ENCODE data around the gene CUX1. TPM values are rescaled to one million over a fixed set of nuclear protein-coding genes. Genes with fewer than 3 reads are reported as not detected.
A peak's percentile ranks its signal among the peaks of the same experiment; 100 is the strongest.
"Not testable (repeated sequence)": the region's sequence is repeated elsewhere in the genome, so short reads cannot be mapped to it uniquely, and the experiment has no call there.

Gene CUX1
- total RNA-seq, 1 donor, result 46.2 TPM

- no peak for DNase-seq (ENCODE audit: low read depth)
- TF ChIP-seq, protein P1, sequence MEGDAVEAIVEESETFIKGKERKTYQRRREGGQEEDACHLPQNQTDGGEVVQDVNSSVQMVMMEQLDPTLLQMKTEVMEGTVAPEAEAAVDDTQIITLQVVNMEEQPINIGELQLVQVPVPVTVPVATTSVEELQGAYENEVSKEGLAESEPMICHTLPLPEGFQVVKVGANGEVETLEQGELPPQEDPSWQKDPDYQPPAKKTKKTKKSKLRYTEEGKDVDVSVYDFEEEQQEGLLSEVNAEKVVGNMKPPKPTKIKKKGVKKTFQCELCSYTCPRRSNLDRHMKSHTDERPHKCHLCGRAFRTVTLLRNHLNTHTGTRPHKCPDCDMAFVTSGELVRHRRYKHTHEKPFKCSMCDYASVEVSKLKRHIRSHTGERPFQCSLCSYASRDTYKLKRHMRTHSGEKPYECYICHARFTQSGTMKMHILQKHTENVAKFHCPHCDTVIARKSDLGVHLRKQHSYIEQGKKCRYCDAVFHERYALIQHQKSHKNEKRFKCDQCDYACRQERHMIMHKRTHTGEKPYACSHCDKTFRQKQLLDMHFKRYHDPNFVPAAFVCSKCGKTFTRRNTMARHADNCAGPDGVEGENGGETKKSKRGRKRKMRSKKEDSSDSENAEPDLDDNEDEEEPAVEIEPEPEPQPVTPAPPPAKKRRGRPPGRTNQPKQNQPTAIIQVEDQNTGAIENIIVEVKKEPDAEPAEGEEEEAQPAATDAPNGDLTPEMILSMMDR (IDR thresholded peaks at IDR 0.05; ENCODE audit: insufficient read depth, low read depth, low read length), result no peak
- H3K4me3 ChIP-seq (ENCODE audit: low read depth, low read length), result peak overlapping the region; percentile 81
These were observed 1.8 kb downstream of the CUX1 start for GRCh38 chr7:101819183-101819582.

GRCh38 chr7:101819913-101820522 is 2.6 kb downstream of the CUX1 start:
- TF ChIP-seq, protein P1 (IDR thresholded peaks at IDR 0.05; ENCODE audit: insufficient read depth, low read depth, low read length), result no peak
- DNase-seq (ENCODE audit: low read depth), result no peak

GRCh38 chr7:101820703-101821102 is 3.3 kb downstream of the CUX1 start:
- DNase-seq (ENCODE audit: low read depth), result no peak
- TF ChIP-seq, protein P1 (IDR thresholded peaks at IDR 0.05; ENCODE audit: insufficient read depth, low read depth, low read length), result no peak

More at GRCh38 chr7:101819913-101820522, 2.6 kb downstream of the CUX1 start:
- no peak overlapping the region for H3K4me3 ChIP-seq (ENCODE audit: low read depth, low read length)

DNA sequence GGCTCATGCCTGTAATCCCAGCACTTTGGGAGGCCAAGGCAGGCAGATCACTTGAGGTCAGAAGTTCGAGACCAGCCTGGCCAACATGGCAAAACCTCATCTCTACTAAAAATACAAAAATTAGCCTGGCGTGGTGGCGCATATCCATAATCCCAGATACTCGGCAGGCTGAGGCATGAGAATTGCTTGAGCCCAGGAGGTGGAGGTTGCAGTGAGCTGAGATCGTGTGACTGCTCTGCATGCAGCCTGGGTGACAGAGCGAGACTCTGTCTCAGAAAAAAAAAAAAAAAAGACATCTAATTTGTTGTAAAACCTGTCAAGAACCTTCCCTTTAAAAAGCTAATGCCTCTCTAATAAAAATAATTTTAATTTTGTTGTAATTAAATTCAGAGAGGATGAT is 5.2 kb downstream of the CUX1 start:
- DNase-seq (ENCODE audit: low read depth); H3K4me3 ChIP-seq (ENCODE audit: low read depth, low read length): not testable (repeated sequence)

More at GRCh38 chr7:101820703-101821102, 3.3 kb downstream of the CUX1 start:
- no peak overlapping the region for H3K4me3 ChIP-seq (ENCODE audit: low read depth, low read length)

GRCh38 chr7:101823096-101823495 is 5.7 kb downstream of the CUX1 start:
- TF ChIP-seq, protein P1 (IDR thresholded peaks at IDR 0.05; ENCODE audit: insufficient read depth, low read depth, low read length), result no peak
- no peak overlapping the region for H3K4me3 ChIP-seq (ENCODE audit: low read depth, low read length)
- peak; percentile 41 for DNase-seq (ENCODE audit: low read depth)

DNA sequence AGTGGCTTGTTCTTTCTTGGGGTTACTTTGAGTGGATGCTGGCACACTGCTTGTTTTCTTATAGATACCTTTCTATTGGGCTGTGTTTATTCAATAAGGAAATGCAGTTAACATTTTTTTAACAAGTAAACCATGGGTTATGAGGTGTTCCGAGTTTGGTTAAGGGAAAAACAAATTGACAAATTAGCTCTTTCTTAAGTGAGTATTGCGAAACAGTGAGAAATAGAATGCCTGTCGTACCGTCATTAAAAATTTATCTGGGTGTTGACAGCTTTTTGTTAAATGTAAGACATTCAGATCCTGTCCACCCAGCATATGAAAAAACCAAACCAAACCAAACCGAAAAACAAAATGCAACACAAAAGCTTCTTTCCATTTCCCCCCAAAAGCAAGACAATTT is 6.2 kb downstream of the CUX1 start:
- TF ChIP-seq, protein P1 (IDR thresholded peaks at IDR 0.05; ENCODE audit: insufficient read depth, low read depth, low read length), result no peak
- no peak overlapping the region for H3K4me3 ChIP-seq (ENCODE audit: low read depth, low read length)
- DNase-seq (ENCODE audit: low read depth), result peak; percentile 68

DNA sequence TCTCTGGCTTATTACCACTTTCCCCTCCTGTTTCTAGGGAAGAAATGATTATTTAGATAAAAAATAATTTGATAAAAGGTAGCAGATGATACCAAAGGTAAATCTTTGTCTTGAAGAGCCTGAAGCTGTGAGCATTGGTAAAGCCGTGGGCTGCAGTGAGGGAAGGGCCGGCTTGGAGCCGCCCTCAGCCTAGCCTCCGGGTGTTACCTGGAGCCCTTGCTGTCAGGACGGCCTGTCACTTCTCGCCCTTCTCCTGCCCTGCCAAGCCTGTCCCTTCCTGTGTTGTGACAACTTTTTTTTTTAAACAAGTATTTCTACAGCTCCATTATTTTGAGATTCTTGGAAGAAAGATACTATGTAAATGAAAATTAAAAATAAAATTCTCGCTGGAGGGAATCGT is 7.0 kb downstream of the CUX1 start:
- DNase-seq (ENCODE audit: low read depth), result no peak
- no peak overlapping the region for H3K4me3 ChIP-seq (ENCODE audit: low read depth, low read length)
- TF ChIP-seq, protein P1 (IDR thresholded peaks at IDR 0.05; ENCODE audit: insufficient read depth, low read depth, low read length), result no peak

Data from fibroblast of villous mesenchyme (primary cell).